Stomach (tissue), 9 donors: Measurements from ENCODE around the gene CHRNB1. TPM values are rescaled to one million over a fixed set of nuclear protein-coding genes. Genes with fewer than 3 reads are reported as not detected.
A peak's percentile ranks its signal among the peaks of the same experiment; 100 is the strongest.

Experiments
- DNase-seq, 2 donors: peaks; one replicate each; pipeline versions ENCODE4 v3.0.0 to v3.0.0-alpha.2; 2013 to 2019
- H3K27ac ChIP-seq, 5 donors: fragments of 200-600 bp in 4 of 5; sonication (generic) in 4 of 5; one replicate each; pipeline ENCODE4 v1.5.1; 2013 to 2019; ENCODE audit warnings: mild to moderate bottlenecking in 1 of 5, moderate library complexity in 1 of 5
- H3K27me3 ChIP-seq, 3 donors: fragments of 200-600 bp; sonication (generic); one replicate each; pipeline ENCODE4 v1.5.1; 2017 to 2019; ENCODE audit warnings: mixed run types in 1 of 3
- H3K36me3 ChIP-seq, 4 donors: fragments of 200-600 bp; sonication (generic); 1 replicate in 3 of 4; 2 replicates in 1 of 4; pipeline ENCODE4 v1.5.1; 2016 to 2019
- H3K4me1 ChIP-seq, 4 donors: fragments of 200-600 bp; sonication (generic); one replicate each; pipeline ENCODE4 v1.5.1; 2016 to 2019
- H3K4me3 ChIP-seq, 4 donors: fragments of 200-600 bp; sonication (generic) in 3 of 4; one replicate each; pipeline ENCODE4 v1.5.1; 2016 to 2019; ENCODE audit warnings: mild to moderate bottlenecking in 1 of 4
- H3K9me3 ChIP-seq, 4 donors: fragments of 200-600 bp; sonication (generic); one replicate each; pipeline ENCODE4 v1.5.1; 2016 to 2019
- CTCF ChIP-seq, 7 experiments: fragments of 450-650 bp in 4 of 7; fragments of 200-600 bp in 3 of 7; sonication (generic) in 3 of 7; IDR thresholded peaks; one replicate each; pipeline ENCODE4 v1.5.1; 2016 to 2019; ENCODE audit warnings: antibody characterized with exemption in 7 of 7, control low read depth in 2 of 7, mild to moderate bottlenecking in 1 of 7
- EP300 ChIP-seq: sonication (generic); formaldehyde crosslinking; IDR thresholded peaks from one replicate; pipeline ENCODE4 v1.6.1; 2017; ENCODE audit warnings: antibody characterized with exemption
- POLR2A ChIP-seq, 4 donors: fragments of 450-650 bp; IDR thresholded peaks; one replicate each; pipeline ENCODE4 v1.6.1; 2016; ENCODE audit warnings: antibody characterized with exemption in 4 of 4, control low read depth in 2 of 4, mild to moderate bottlenecking in 1 of 4, moderate library complexity in 1 of 4
- POLR2AphosphoS5 ChIP-seq, 3 donors: sonication (generic); formaldehyde crosslinking; IDR thresholded peaks; one replicate each; pipeline ENCODE4 v1.6.1; 2016; ENCODE audit warnings: antibody characterized with exemption in 3 of 3
- WGBS, 5 donors: extraction: QIAGEN DNeasy Blood & Tissue Kit in 3 of 5; methylation state at CpG; one replicate each; pipeline versions ENCODE4 v1.1.5 to v1.1.7; 2013 to 2018; 5-methylcytosine and 5-hydroxymethylcytosine counted together
- intact Hi-C: fragments of 100-400 bp; cut with DNase I; formaldehyde crosslinking; loops from one replicate; pipeline ENCODE4 v1.15.1; 2023; ENCODE audit warnings: low total_unique reads
- polyA plus RNA-seq, 3 donors: library from polyadenylated mRNA; stranded (reverse); fragments of 200-250 nt; gene quantifications; one replicate each; pipeline ENCODE4 v1.2.3, GENCODE V29; 2013
- total RNA-seq, 5 donors: library from RNA; depleted of rRNA; stranded (reverse); fragments of >200 nt; gene quantifications; one replicate each; pipeline versions ENCODE4 v1.1.0 to v1.2.3, GENCODE V29; 2014 to 2016
- donor health status: healthy with polysubstance abuse.
- donor health status: Bipolar disorder and iron deficiency.
- donor health status: healthy.

Gene CHRNB1
- total and polyA plus RNA-seq, 8 donors = 1.8 to 12.0 (median 7.8) TPM; not detected in 2

GRCh38 chr17:7429722-7430121 is 15.1 kb upstream of the CHRNB1 start:
- Histone ChIP-seq H3K36me3 (no peaks in the 10 kb centered on the region), H3K27me3 (peaks cover 0 to 14% (median 0%) of the 10 kb centered on the region in 3 donors), H3K4me3 (no peak overlapping the region), H3K9me3 (no peaks in the 10 kb centered on the region), H3K27ac (no peak overlapping the region), H3K4me1 (peaks cover 0 to 2% (median 2%) of the 10 kb centered on the region in 4 donors)
- TF ChIP-seq EP300 (no peak), POLR2A (IDR thresholded peaks at IDR 0.05) (no peak), POLR2AphosphoS5 (IDR thresholded peaks at IDR 0.05) (no peak), CTCF (IDR thresholded peaks at IDR 0.05) (no peak)
- intact Hi-C loops = loop anchor here (10.0 kb wide), 1 partner anchor 65 kb away; no protein-coding TSS in a partner anchor
- 84 to 92% (median 89%) methylated on average over 8 to 10 of the region's 10 CpGs for WGBS, 5 donors
- no peak for DNase-seq

GRCh38 chr17:7431231-7431630 is 13.6 kb upstream of the CHRNB1 start:
- H3K9me3 ChIP-seq = no peaks in the 10 kb centered on the region
- no peaks in the 10 kb centered on the region for H3K36me3 ChIP-seq
- DNase-seq = no peak
- TF ChIP-seq POLR2AphosphoS5 (IDR thresholded peaks at IDR 0.05) = no peak
- no peak for TF ChIP-seq POLR2A (IDR thresholded peaks at IDR 0.05)
- no peak for TF ChIP-seq EP300
- TF ChIP-seq CTCF (IDR thresholded peaks at IDR 0.05) = no peak
- 80 to 92% (median 89%) methylated on average over 1 of the region's 1 CpG for whole genome bisulfite sequencing, 5 donors
- H3K27ac ChIP-seq = no peak overlapping the region
- peaks cover 2 to 17% (median 14%) of the 10 kb centered on the region in 4 donors for H3K4me1 ChIP-seq
- H3K4me3 ChIP-seq = no peak overlapping the region
- intact Hi-C loops = no loop called here
- H3K27me3 ChIP-seq = peaks cover 0 to 30% (median 0%) of the 10 kb centered on the region in 3 donors

- WGBS, 5 donors = 87 to 96% (median 93%) methylated on average over 11 of the region's 11 CpGs
- Histone ChIP-seq H3K9me3 (no peaks in the 10 kb centered on the region), H3K27ac (no peak overlapping the region), H3K27me3 (peaks cover 0 to 39% (median 2%) of the 10 kb centered on the region in 3 donors), H3K36me3 (no peaks in the 10 kb centered on the region), H3K4me3 (no peak overlapping the region), H3K4me1 (peaks cover 7 to 28% (median 25%) of the 10 kb centered on the region in 4 donors)
- DNase-seq = no peak
- intact Hi-C loops = no loop called here
- TF ChIP-seq POLR2A (IDR thresholded peaks at IDR 0.05) (no peak), CTCF (IDR thresholded peaks at IDR 0.05) (no peak), POLR2AphosphoS5 (IDR thresholded peaks at IDR 0.05) (no peak), EP300 (no peak)
These were observed 12.6 kb upstream of the CHRNB1 start for GRCh38 chr17:7432296-7432695.

GRCh38 chr17:7435676-7436555 is 8.9 kb upstream of the CHRNB1 start:
- TF ChIP-seq CTCF (IDR thresholded peaks at IDR 0.05) (no peak), EP300 (no peak), POLR2AphosphoS5 (IDR thresholded peaks at IDR 0.05) (no peak), POLR2A (IDR thresholded peaks at IDR 0.05) (no peak)
- peak; percentile 53 to 82 for DNase-seq
- intact Hi-C loops = loop anchor here (5.0 kb wide), 1 partner anchor 41 kb away; the partner anchor contains the start of gene ZBTB4
- WGBS, 5 donors = 4 to 11% (median 5%) methylated on average over 30 to 49 of the region's 49 CpGs
- Histone ChIP-seq H3K9me3 (no peaks in the 10 kb centered on the region), H3K4me3 (peak overlapping the region; percentile 47 to 62 (median 54)), H3K27me3 (peaks cover 11 to 75% (median 34%) of the 10 kb centered on the region in 3 donors), H3K4me1 (peaks cover 34 to 63% (median 60%) of the 10 kb centered on the region in 4 donors), H3K36me3 (no peaks in the 10 kb centered on the region), H3K27ac (peak overlapping the region; percentile 79 to 90 (median 84))
